Cerebellar cortex (tissue), 1 donor: ENCODE results near the gene SRSF1.
"Not testable (repeated sequence)": the region's sequence is repeated elsewhere in the genome, so short reads cannot be mapped to it uniquely, and the experiment has no call there.

ENCODE experiments used
- DNase-seq: peaks from one replicate; pipeline ENCODE4 v3.0.0-alpha.2; 2015; ENCODE audit warnings: low spot score

The SRSF1 gene

DNA sequence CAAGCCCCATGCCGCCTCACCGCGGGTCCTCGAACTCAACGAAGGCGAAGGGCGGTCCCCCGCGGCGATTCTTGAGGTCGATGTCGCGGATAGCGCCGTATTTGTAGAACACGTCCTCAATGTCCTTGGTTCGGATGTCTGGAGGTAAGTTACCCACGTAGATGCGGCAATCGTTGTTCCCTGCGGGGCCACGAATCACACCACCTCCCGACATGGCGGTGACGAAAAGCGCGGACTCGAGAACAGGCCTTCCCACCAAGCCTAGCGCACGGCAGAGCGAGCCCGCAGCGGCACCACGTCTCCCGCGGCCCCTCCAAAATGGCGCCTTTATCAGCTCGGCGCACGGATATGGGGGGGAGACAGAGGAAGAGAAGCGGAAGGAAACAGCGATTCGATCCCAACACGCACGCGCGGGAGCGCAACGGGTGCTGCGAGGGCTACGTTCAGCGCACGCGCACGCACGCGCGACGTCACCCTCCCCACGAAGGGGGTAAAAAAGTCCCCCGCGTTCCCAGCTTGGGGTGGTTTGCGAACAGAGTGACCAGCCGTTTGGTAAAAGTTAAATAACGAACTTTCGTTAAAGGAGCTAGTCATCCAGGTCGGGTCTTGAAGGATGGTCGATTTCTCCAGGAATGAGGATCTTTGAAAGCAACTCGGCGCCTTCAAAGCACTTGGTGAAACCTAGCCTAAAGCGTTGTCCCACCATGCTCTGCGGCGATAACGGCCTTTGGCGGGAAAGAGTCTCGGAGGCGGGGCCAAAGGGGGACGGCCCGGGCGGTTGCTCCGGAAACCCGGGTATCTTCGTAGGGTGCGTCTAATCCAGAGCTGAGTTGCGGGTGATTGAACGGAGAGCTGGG is at the start of gene SRSF1:
Gene SRSF1, minus strand, starts transcription at position 323 of the 857 bp plus-strand sequence. Its CDS starts 109 bp downstream, at position 214.
- DNase-seq = peak; percentile 97

DNA sequence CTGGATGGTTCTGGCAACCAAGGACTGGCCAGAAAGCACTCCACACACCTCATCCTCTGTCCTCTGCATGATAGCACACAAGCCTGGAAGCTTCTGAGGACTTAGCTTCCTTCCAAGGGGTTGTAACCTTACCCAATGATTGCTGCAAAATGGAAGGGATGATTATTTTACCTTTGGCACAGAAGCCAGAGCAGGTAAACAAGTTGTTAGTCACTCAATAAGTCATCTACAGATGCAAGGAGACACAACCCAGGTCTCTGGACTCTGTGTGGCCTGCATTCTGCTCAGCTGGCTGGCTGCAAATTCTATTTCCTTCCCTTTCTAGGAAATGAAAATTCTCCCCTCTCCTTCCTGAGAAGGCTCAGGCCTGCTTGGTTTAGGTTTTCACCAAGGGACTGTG is 49.4 kb upstream of the SRSF1 start:
- DNase-seq = no peak

GRCh38 chr17:58054641-58055040 is 47.6 kb upstream of the SRSF1 start:
- DNase-seq = no peak

DNA sequence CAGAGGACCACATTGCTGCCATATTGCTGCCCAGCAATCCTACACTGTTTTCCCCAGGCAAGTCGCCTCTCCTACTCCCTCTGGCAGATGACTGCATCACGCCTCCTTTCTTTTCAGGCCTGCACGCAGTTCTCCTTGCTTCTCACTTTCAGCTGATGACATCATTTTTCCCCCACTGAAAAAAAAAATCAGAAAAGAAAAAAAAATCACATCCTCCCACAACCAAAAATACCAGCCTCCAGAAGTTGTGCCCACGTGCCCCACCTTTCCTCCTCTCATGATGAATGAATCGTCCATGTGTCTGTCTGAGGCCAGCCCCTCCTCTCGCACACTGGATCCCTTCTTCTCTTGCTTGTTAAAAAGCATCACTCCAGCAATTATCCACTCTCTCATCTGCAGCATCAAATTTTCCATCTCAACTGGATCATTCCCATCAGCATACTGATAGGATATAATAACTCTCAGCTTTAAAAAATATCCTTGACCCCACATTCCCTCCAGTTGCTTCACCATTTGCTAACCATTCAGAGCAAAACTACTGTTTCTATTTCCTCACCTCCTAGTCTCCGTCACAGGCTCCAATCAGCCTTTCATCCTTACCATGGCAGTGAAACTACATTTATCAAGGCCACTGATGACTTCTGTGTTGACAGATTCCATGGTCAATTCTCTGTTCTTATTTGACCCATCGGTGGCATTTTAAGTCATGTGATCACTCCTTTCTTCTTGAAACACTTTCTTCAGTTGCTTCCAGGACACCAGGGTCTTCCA is 46.1 kb upstream of the SRSF1 start:
- no peak for DNase-seq

DNA sequence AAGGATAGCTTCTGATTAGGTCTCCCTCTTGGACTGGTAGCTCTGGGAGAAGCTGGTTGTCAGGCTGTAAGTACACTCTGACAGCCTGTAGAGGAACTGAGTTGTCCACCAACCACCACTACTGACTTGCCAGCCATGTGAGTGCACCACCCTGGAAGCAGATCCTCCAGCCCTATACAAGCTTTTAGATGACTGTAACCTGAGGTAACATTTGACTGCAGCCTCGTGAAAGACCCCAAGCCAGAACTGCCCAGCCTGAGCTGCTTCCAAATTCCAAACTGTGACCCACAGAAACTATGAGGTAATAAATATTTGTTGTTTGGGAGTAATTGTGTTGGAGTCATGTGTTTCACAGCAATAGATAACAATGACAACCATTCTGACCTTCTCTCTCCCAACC is 45.4 kb upstream of the SRSF1 start:
- no peak for DNase-seq

GRCh38 chr17:58051468-58051867 is 44.4 kb upstream of the SRSF1 start:
- DNase-seq = no peak

- DNase-seq = no peak
These were observed 43.9 kb upstream of the SRSF1 start for GRCh38 chr17:58050966-58051365.

- DNase-seq = no peak
These were observed 42.5 kb upstream of the SRSF1 start for GRCh38 chr17:58049533-58049932.

GRCh38 chr17:58047376-58048150 is 40.5 kb upstream of the SRSF1 start:
- peak; percentile 15 for DNase-seq

DNA sequence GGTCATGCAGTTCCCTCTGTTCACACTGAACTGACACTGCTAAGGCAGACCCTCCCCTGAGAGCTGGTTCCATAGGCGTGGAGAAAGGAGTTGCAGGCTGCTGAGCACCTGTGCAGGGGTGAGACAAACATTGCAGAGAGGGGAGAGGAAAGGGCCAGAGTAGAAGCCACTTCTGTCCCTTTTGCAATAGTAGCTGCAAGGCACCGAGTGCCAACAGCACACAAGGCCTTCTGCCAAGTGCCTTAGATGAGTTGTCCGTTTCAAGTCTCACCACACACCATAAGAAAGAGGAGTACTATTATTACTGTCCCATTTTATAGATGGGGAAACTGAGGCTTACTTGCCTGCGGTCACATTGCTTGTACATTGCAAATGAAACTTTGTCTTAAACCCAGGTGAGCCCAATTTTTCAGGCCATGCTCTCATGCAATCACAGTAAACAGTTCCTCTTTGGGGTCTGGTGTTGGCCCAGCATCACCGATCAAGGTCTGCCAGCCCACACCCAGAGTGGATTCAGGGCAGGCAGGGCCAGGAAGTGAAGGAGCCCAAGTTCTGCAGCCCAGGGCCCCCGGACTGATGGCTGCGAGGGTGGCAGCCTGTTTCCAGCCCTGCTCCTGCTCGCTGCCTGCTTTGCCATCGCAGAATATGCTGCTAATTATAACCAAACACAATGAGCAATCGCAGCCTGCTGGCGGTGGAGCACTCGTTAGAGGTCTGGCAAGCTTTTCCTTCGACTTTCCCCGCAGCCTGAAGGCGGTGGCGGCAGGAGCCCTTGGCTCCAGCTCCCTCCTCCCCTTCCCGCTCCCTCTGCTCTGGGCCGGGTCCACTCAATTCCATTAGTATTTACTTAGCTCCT is 39.4 kb upstream of the SRSF1 start:
- DNase-seq = peak; percentile 78

DNA sequence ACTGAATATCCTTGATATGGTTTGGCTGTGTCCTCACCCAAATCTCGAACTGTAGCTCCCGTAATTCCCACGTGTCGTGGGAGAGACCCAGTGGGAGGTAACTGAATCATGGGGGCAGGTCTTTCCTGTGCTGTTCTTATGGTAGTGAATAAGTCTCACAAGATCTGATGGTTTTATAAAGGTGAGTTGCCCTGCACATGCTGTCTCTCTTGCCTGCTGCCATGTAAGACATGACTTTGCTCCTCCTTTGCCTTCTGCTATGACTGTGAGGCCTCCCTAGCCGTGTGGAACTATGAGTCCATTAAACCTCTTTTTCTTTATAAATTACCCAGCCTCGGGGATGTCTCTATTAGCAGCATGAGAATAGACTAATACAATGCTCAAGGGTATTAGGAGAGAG is 37.2 kb upstream of the SRSF1 start:
- not testable (repeated sequence) for DNase-seq

DNA sequence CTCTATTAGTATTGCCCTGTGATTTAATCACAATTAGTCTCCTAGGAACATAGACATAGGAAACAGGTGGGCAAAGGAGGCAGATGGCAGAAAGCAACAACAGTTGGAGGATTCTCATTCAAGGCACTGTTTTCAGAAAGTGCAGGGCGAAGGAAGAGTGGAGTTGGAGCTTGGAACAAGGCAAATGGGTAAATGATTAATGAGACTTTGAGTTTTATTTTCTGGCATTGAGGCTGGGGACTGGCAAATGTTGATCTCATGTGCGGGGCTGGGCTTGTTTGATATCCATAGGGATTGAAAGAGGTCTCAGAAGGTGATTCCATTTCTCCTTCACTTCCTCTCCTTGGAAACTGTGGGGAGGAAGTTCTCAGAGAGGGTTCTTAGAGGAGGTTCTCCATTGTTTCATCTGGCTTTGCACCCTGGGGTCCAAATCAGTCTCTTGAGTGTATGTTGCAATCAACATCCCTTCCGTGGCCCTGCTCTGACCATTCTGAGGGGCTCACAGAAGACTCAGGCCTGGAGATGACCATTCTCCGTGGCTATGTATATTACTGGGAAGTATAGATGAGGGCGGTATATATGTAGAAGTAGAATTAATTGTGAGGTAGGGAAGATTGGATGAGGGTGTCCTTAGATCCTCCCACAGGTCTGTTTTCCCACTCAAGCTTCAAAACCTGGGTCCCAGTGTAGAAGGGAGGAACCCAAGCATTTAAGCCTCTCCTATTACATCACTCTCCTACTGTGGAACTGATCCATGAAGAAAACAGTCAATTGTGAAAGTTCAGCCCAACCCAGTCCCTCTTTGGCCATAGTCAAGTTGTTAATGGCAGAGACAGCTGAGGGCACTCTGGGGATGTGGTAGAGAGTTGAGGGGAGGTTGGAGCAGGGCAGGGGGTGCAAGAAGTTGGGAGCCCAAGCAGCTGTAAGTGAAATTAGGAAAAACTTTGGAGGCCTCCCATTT is 36.5 kb upstream of the SRSF1 start:
- no peak for DNase-seq

- DNase-seq = no peak
These were observed 34.1 kb upstream of the SRSF1 start for GRCh38 chr17:58041161-58041560.

GRCh38 chr17:58040386-58040785 is 33.3 kb upstream of the SRSF1 start:
- DNase-seq = no peak

DNA sequence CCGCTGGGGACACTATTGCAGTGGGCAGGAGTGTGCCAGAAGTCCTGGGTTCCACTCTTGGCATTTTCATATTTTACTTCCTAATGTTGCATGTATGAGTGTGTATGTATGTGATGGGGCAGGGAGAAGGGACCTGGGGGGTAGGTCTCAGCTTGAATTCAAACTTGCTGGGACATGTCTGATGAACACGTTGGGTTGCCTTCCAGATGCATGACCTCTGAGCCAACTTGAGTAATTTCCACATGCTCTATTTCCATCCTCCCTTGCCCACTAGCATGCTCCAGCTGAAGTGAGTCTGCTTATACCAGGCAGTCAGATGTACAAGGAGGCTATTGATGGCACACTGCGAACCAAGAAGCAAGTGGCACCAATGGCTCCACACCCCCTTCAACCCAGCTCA is 32.9 kb upstream of the SRSF1 start:
- no peak for DNase-seq

DNA sequence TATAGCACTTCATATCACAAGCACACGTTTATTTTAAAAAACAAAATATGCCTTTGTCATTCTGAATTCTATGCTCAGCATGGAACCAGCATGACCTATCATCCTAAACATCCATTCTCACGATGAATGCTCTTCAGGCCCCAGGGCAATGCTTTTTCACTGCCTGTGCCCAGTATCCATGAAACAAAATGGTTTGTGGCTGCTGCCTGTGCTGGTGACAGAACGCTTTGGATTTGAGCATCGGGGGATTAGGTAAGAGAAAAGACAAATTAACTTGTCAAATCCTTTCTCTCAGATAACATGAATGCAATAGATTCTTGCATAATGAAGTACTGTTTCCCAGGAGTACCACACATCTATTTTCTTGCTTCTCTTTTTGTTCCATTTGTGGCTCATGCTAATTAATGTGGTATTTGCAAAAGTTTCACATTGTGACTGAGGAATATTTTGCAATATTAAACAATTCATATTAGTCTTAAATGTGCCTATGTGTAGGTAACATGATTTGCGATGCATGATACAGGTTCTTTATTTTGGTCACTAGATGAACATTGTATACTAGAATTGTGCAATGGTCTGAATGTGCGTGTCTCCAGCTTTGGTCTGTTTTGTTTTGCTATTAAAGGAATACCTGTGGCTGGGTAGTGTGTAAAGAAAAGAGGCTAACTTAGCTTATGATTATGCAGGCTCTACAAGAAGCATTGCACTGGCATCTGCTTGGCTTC is 25.8 kb upstream of the SRSF1 start:
- no peak for DNase-seq

- DNase-seq = no peak
These were observed 21.5 kb upstream of the SRSF1 start for GRCh38 chr17:58028578-58028977.

GRCh38 chr17:58020401-58020800 is 13.4 kb upstream of the SRSF1 start:
- no peak for DNase-seq

- no peak for DNase-seq
These were observed 12.5 kb upstream of the SRSF1 start for GRCh38 chr17:58019521-58019920.

- DNase-seq = no peak
These were observed 12.0 kb upstream of the SRSF1 start for GRCh38 chr17:58019039-58019438.
